Heart right ventricle (tissue), 16 donors: ENCODE results near the gene LIPA. TPM values are rescaled to one million over a fixed set of nuclear protein-coding genes. Genes with fewer than 3 reads are reported as not detected.

Source experiments
- ATAC-seq, 8 donors: fragments of 200-7000 bp; cut with Tn5 transposase; one replicate each; pipeline ENCODE4 v1.9.1; 2020; ENCODE audit warnings: mild to moderate bottlenecking in 8 of 8, moderate library complexity in 8 of 8, moderate number of reproducible peaks in 1 of 8
- DNase-seq, 2 donors: peaks; one replicate each; pipeline ENCODE4 v3.0.0-alpha.2; 2020
- H3K27ac ChIP-seq, 10 donors: fragments of 200-600 bp; sonication (generic) in 2 of 10; one replicate each; pipeline versions ENCODE4 v1.5.0 to v1.8.0; 2020 to 2022; ENCODE audit warnings: mild to moderate bottlenecking in 3 of 10
- H3K27me3 ChIP-seq, 7 donors: fragments of 200-600 bp; one replicate each; pipeline ENCODE4 v1.8.0; 2021 to 2022; ENCODE audit warnings: mild to moderate bottlenecking in 2 of 7
- H3K36me3 ChIP-seq, 9 donors: fragments of 200-600 bp; sonication (generic) in 1 of 9; one replicate each; pipeline versions ENCODE4 v1.5.0 to v1.8.0; 2020 to 2022; ENCODE audit warnings: mild to moderate bottlenecking in 2 of 9
- H3K4me1 ChIP-seq, 9 donors: fragments of 200-600 bp; sonication (generic) in 1 of 9; one replicate each; pipeline versions ENCODE4 v1.5.0 to v1.8.0; 2020 to 2022; ENCODE audit warnings: mild to moderate bottlenecking in 4 of 9
- H3K4me3 ChIP-seq, 10 donors: fragments of 200-600 bp; sonication (generic) in 2 of 10; one replicate each; pipeline versions ENCODE4 v1.5.0 to v1.8.0; 2020 to 2022; ENCODE audit warnings: mild to moderate bottlenecking in 7 of 10, moderate library complexity in 2 of 10
- H3K9me3 ChIP-seq, 11 donors: fragments of 200-600 bp in 10 of 11; sonication (generic) in 2 of 11; one replicate each; pipeline versions ENCODE4 v1.5.0 to v1.8.0; 2013 to 2022; ENCODE audit warnings: mild to moderate bottlenecking in 2 of 11, control low read depth in 1 of 11, moderate library complexity in 1 of 11
- WGBS, 2 donors: extraction: QIAGEN DNeasy Blood & Tissue Kit; methylation state at CpG; one replicate each; pipeline ENCODE4 v1.1.7; 2013; ENCODE audit warnings: inconsistent platforms in 1 of 2; 5-methylcytosine and 5-hydroxymethylcytosine counted together
- intact Hi-C, 10 donors: fragments of 100-400 bp; cut with DNase I; formaldehyde crosslinking; loops; one replicate each; pipeline versions ENCODE4 v1.11.1 to v1.14.2; 2022
- polyA plus RNA-seq, 2 donors: library from polyadenylated mRNA; stranded (reverse); fragments of 200-250 nt; gene quantifications; one replicate each; pipeline ENCODE4 v1.2.3, GENCODE V29; 2013
- total RNA-seq, 10 donors: library from RNA; stranded (reverse); fragmentation: NEBNext Ultra II Directional in 3 of 10; extraction: Animal tissue kit (Norgen Biotek cat#: 25700) in 3 of 10; gene quantifications; one replicate each; pipeline versions ENCODE4 v1.2.1 to v1.2.4, GENCODE V29; 2021 to 2023
- TF ChIP-seq, protein P1 (sequence below), 9 donors: fragments of 200-600 bp; sonication (generic) in 2 of 9; IDR thresholded peaks; one replicate each; pipeline versions ENCODE4 v1.5.0 to v1.8.0; 2021 to 2022; ENCODE audit warnings: antibody characterized with exemption in 9 of 9, mild to moderate bottlenecking in 5 of 9, moderate library complexity in 1 of 9
- donor health status: Arrhythmogenic right ventricular cardiomyopathy.
- donor health status: ischemic (EF 13 %, LVEDD 7.1; RV severe dilation, severe dysfunction).
- donor health status: healthy with polysubstance abuse.
- donor health status: DM: no; HTN: yes; CAD: no.
- donor health status: DM: no; HTN: no; CAD: no.
- donor health status: ischemic (EF 25% LVEDD 6.9; RV normal size, moderate dysfunction).
- donor health status: ischemic (EF 25% LVEDD 5.7; RV mildly dilated, moderate dysfunction).
- donor health status: healthy.
- donor health status: DM: yes; HTN: yes; CAD: no.
- donor health status: Ischemic cardiomyopathy.
- donor health status: ischemic (EF 35%, LVEDD 5.7; RV mildly dilated, moderate dysfunction).
- donor health status: nonischemic (EF 11% LVEDD 7.7; RV severe dilation, severe dysfunction).
- donor health status: DM: yes; HTN: yes; CAD: no.
- donor health status: PGD.
- donor health status: ischemic (EF 29% LVEDD 5.4; RV normal size, mild dysfunction).
- donor health status: nonischemic (EF 23%, LVEDD 6.1; RV moderate dilation, normal function).

LIPA gene
- total and polyA plus RNA-seq, 12 donors, result 7.8 to 58.5 (median 15.3) TPM

DNA sequence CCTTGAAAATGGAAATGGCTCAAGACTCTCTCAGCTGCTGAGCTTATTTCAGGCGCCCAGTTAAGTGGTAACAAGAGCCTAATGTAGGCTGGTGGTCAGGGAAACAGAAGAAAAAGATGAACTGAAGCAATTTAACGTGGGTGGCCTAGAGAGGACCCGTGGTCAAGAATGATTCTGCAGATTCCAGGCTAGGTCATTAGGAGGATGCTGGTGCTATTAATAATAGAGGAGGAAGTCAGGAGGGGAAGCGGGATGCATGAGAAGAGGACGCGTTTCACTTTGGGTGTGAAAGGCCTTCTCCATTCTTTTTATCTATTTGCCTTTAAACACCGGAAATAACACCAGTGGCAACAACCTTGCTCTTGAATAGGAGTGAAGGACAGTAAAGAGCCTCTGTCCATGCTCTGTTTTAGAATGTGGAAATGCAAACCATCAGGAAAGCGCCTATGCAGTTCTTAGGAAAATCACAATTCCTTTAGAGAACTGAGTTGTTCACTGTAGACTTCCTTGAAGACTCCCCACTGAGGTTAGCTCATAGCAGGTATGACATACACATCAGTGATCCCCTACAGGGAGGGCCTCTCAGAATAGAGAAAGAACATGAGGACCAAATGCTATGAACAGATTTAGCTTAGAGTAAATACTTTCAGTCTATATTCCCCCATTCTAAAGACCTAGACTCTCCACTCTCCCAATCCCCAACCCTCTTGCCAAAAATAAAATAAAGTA, 8.6 kb downstream of the LIPA start:
- no peaks in the 10 kb centered on the region for H3K27me3 ChIP-seq
- intact Hi-C loops, result no loop called here
- peaks cover 0 to 46% (median 0%) of the 10 kb centered on the region in 9 donors for H3K36me3 ChIP-seq
- 50% methylated on average over 8 of the region's 8 CpGs for WGBS, 2 donors
- peaks cover 0 to 58% (median 23%) of the 10 kb centered on the region in 9 donors for H3K4me1 ChIP-seq
- H3K9me3 ChIP-seq, result no peaks in the 10 kb centered on the region
- no peak for DNase-seq
- H3K4me3 ChIP-seq, result no peak overlapping the region
- TF ChIP-seq, protein P1, sequence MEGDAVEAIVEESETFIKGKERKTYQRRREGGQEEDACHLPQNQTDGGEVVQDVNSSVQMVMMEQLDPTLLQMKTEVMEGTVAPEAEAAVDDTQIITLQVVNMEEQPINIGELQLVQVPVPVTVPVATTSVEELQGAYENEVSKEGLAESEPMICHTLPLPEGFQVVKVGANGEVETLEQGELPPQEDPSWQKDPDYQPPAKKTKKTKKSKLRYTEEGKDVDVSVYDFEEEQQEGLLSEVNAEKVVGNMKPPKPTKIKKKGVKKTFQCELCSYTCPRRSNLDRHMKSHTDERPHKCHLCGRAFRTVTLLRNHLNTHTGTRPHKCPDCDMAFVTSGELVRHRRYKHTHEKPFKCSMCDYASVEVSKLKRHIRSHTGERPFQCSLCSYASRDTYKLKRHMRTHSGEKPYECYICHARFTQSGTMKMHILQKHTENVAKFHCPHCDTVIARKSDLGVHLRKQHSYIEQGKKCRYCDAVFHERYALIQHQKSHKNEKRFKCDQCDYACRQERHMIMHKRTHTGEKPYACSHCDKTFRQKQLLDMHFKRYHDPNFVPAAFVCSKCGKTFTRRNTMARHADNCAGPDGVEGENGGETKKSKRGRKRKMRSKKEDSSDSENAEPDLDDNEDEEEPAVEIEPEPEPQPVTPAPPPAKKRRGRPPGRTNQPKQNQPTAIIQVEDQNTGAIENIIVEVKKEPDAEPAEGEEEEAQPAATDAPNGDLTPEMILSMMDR (IDR thresholded peaks at IDR 0.05), result no peak
- peak in 7 of 8 donors; percentile 28 to 77 (median 53) for ATAC-seq
- H3K27ac ChIP-seq, result peak overlapping the region in 6 of 10 donors; percentile 6 to 76 (median 46)

DNA sequence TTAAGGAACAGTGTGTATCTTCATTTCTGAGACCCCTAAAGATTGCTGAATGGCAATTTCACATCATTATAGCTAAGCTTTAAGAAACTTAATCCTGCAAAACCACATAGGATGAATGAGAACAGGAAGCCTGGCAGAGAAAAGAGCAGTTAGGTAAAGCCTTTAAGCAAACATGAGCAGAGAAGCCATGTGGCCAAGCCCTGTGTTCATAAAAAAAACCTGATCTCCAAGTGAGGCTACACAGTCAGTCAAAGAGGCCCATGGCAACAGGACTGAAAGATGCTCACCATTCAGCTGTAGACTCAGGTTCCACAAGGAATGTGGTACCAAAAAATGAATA, 9.3 kb downstream of the LIPA start:
- Histone ChIP-seq H3K27me3 (no peaks in the 10 kb centered on the region), H3K4me1 (peaks cover 0 to 58% (median 23%) of the 10 kb centered on the region in 9 donors), H3K9me3 (no peaks in the 10 kb centered on the region), H3K4me3 (no peak overlapping the region), H3K27ac (peak overlapping the region in 4 of 10 donors; percentile 30 to 76 (median 46)), H3K36me3 (peaks cover 0 to 46% (median 0%) of the 10 kb centered on the region in 9 donors)
- DNase-seq, result no peak
- TF ChIP-seq, protein P1 (IDR thresholded peaks at IDR 0.05), result no peak
- intact Hi-C loops, result no loop called here
- peak in 1 of 8 donors; percentile 2 for ATAC-seq

DNA sequence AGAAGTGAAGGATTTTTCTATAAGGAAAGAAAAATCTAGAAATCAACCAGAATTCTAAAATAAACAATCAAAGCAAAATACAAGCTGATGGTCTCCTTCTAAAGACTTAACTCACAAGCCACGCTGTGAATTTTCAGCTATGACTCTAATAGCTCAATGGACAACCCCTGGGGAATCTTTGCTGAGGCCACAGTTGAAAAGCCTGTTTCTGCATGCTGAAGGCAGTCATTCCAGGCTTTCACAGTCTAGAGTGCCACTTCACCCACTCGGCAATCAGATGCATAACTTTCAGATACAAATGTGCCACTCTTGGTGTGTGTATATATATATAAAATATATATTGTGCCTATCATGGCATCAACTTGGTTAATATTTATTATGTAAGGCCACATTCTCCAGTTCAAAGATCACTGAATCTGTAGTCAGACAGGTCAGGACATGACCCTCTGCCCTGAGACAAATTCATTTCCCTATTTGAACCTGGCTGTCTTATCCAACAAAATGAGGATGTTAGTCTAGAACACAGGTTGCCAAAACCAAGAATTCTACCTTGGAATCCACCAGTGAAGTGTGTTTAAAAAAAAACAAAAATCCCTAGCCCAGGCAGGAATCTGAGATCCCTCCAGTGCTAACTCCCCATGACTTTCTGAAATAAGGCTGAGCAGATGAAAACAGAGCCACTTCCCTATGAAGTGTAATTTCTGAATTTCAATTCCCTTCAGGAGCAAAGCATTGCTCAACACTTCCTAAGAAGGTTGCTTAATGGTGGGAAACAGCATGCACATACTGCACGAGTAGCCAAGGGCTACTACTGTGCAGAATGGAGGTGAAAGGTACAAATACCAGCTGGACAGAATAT, 9.9 kb downstream of the LIPA start:
- intact Hi-C loops, result no loop called here
- WGBS, 2 donors, result 71 to 72% methylated on average over 3 of the region's 3 CpGs
- no peaks in the 10 kb centered on the region for H3K9me3 ChIP-seq
- TF ChIP-seq, protein P1 (IDR thresholded peaks at IDR 0.05), result no peak
- ATAC-seq (peak in 5 of 8 donors; percentile 56 to 75 (median 69)), DNase-seq (no peak)
- peaks cover 0 to 58% (median 23%) of the 10 kb centered on the region in 9 donors for H3K4me1 ChIP-seq
- no peak overlapping the region for H3K4me3 ChIP-seq
- peaks cover 0 to 46% (median 0%) of the 10 kb centered on the region in 9 donors for H3K36me3 ChIP-seq
- no peaks in the 10 kb centered on the region for H3K27me3 ChIP-seq
- peak overlapping the region in 3 of 10 donors; percentile 30 to 76 (median 41) for H3K27ac ChIP-seq

DNA sequence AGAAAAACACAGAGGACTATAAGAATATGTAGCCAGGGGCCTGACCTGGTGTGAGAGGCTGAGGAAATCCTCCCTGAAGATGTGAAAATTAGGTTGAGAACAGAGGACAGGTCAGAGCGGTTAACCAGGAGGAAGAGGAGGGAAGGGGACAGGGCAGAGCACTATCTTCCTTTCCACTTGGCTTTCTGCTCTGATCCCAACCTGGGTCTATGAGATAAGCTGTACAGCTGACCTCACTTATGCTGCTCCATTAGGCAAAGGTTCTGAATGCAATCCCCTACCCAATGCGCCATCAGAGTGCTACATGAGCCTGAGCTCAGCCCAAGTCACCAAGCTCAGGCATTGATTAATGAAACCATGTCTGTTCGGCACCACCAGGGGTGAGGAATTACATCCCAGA, 10.5 kb downstream of the LIPA start:
- TF ChIP-seq, protein P1 (IDR thresholded peaks at IDR 0.05), result no peak
- H3K4me3 ChIP-seq, result no peak overlapping the region
- DNase-seq (no peak), ATAC-seq (no peak)
- 92 to 96% methylated on average over 3 of the region's 3 CpGs for WGBS, 2 donors
- intact Hi-C loops, result no loop called here
- H3K27me3 ChIP-seq, result no peaks in the 10 kb centered on the region
- H3K36me3 ChIP-seq, result peaks cover 0 to 41% (median 0%) of the 10 kb centered on the region in 9 donors
- H3K9me3 ChIP-seq, result no peaks in the 10 kb centered on the region
- peaks cover 0 to 59% (median 23%) of the 10 kb centered on the region in 9 donors for H3K4me1 ChIP-seq
- peak overlapping the region in 1 of 10 donors; percentile 76 for H3K27ac ChIP-seq
